Erythroblast (primary cell): ENCODE measurements around the gene CTCF.

Experiments
- GATA1 ChIP-seq: IDR thresholded peaks from 2 replicates; pipeline ENCODE4 v1.6.1; 2011; ENCODE audit warnings: low read depth, mild to moderate bottlenecking, control low read depth, low read length, moderate library complexity
- POLR2A ChIP-seq: IDR thresholded peaks from 2 replicates; pipeline ENCODE4 v1.6.1; 2011; ENCODE audit warnings: mild to moderate bottlenecking, low read length

DNA sequence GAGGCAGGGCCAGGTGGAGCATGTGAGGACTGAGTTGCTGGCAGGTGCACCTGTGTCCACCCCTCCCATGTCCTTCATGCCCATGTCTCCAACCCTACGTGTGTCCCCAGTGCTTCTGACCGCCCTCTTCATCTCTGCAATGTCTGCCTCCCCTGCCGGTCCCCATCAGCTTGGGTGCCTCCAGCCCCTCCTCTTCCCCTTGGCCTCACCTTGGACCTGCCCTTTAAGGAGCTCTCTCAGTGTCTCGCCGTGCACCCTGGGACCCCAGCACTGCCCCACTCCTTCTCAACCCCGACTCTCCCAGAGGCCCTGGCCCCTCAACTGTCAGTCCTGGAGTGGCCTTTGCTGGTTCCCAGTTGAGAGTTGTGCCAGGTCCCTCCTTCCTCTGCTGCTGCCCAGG is 18.7 kb upstream of the CTCF start:
- TF ChIP-seq POLR2A (no peak), GATA1 (no peak)
